HCT116 (cell line): ENCODE measurements around the gene CENPT. TPM values are rescaled to one million over a fixed set of nuclear protein-coding genes. Genes with fewer than 3 reads are reported as not detected.

Experiments
- ATAC-seq: fragments of 200-7000 bp; cut with Tn5 transposase; 2 replicates; pipeline ENCODE4 v1.9.1; 2020; ENCODE audit warnings: mild to moderate bottlenecking, moderate library complexity
- BruUV-seq: library from RNA; stranded (reverse); fragments of 400-500 nt; replicated peaks from 2 replicates; lab custom pipeline; 2021; lab: Mats Ljungman, UMichigan
- CTCF ChIA-PET: fragments of 300-600 bp; sonication (Branson Sonifier 250); formaldehyde crosslinking; loops from one replicate; lab custom pipeline; 2021; ENCODE audit warnings: antibody characterized with exemption; lab: Charles Lee
- POLR2A ChIA-PET: fragments of 300-600, 350-600 bp; sonication (Branson Sonifier 250); formaldehyde crosslinking; loops from one replicate; lab custom pipeline; 2021; ENCODE audit warnings: antibody characterized with exemption; lab: Charles Lee
- RAD21 ChIA-PET, 2 experiments: fragments of 300-600 bp; sonication (Branson Sonifier 250); formaldehyde crosslinking; loops; one replicate each; lab custom pipeline; 2023; ENCODE audit warnings: low total read pairs in 2 of 2; ENCODE audit not compliant: uncharacterized antibody in 2 of 2, unreplicated experiment in 2 of 2, low non-redundant PET in 1 of 2; lab: Charles Lee
- DNase-seq: peaks from one replicate; pipeline ENCODE4 v3.0.0-alpha.2; 2010; ENCODE audit warnings: low read depth, low spot score
- H2AFZ ChIP-seq: fragments of 200-600 bp; shearing (Covaris generic), sonication (generic); 2 replicates; pipeline ENCODE4 v1.6.1; 2017; ENCODE audit warnings: low read depth, mixed run types, mixed read lengths, antibody characterized with exemption, low read length; ENCODE audit not compliant: poor library complexity, severe bottlenecking
- H3K27ac ChIP-seq: 2 replicates; pipeline ENCODE4 v1.5.1; 2012; ENCODE audit warnings: low read depth, low read length
- H3K27me3 ChIP-seq: fragments of 200-600 bp; sonication (generic); 2 replicates; pipeline ENCODE4 v1.6.1; 2016; ENCODE audit warnings: mixed run types, low read length, mixed read lengths; ENCODE audit not compliant: insufficient read depth
- H3K36me3 ChIP-seq, 2 experiments: fragments of 200-500 bp in 1 of 2; fragments of 200-600 bp in 1 of 2; sonication (Bioruptor generic) in 1 of 2; sonication (generic) in 1 of 2; 2 replicates each; pipeline versions ENCODE4 v1.5.1 to v1.6.1; 2014 to 2016; ENCODE audit warnings: low read length in 2 of 2, inconsistent platforms in 1 of 2, mixed read lengths in 1 of 2, mixed run types in 1 of 2; ENCODE audit not compliant: insufficient read depth in 2 of 2, control insufficient read depth in 1 of 2
- H3K4me1 ChIP-seq, 2 experiments: fragments of 200-600 bp in 1 of 2; sonication (generic) in 1 of 2; 2 replicates each; pipeline versions ENCODE4 v1.5.1 to v1.6.1; 2012 to 2017; ENCODE audit warnings: low read length in 2 of 2, inconsistent platforms in 1 of 2, mild to moderate bottlenecking in 1 of 2, mixed read lengths in 1 of 2, mixed run types in 1 of 2, moderate library complexity in 1 of 2; ENCODE audit not compliant: insufficient read depth in 2 of 2, control insufficient read depth in 1 of 2
- H3K4me2 ChIP-seq: fragments of 200-600 bp; sonication (generic); 2 replicates; pipeline ENCODE4 v1.6.1; 2017; ENCODE audit warnings: mixed run types, low read length, mixed read lengths
- H3K4me3 ChIP-seq, 2 experiments: fragments of 200-600 bp in 1 of 2; sonication (generic) in 1 of 2; replicated peaks in 1 of 2; 2 replicates each; pipeline ENCODE4 v1.5.1; 2011 to 2016; ENCODE audit warnings: low read length in 2 of 2, control low read depth in 1 of 2, low read depth in 1 of 2, mild to moderate bottlenecking in 1 of 2, mixed read lengths in 1 of 2, mixed run types in 1 of 2
- H3K79me2 ChIP-seq: fragments of 200-600 bp; sonication (generic); 2 replicates; pipeline ENCODE4 v1.6.1; 2017; ENCODE audit warnings: mild to moderate bottlenecking, mixed run types, low read length, moderate library complexity, mixed read lengths; ENCODE audit not compliant: insufficient read depth
- H3K9ac ChIP-seq: fragments of 200-600 bp; sonication (generic); 2 replicates; pipeline ENCODE4 v1.6.1; 2016; ENCODE audit warnings: low read length, mixed read lengths
- H3K9me2 ChIP-seq: fragments of 200-600 bp; sonication (generic), shearing (Covaris generic); 2 replicates; pipeline ENCODE4 v1.6.1; 2017; ENCODE audit warnings: mixed run types, mild to moderate bottlenecking, moderate library complexity; ENCODE audit not compliant: insufficient read depth
- H3K9me3 ChIP-seq, 2 experiments: fragments of 200-500 bp in 1 of 2; fragments of 200-600 bp in 1 of 2; sonication (Bioruptor generic) in 1 of 2; sonication (generic) in 1 of 2; 2 replicates each; pipeline ENCODE4 v1.6.1; 2014 to 2017; ENCODE audit warnings: low read length in 2 of 2, mixed read lengths in 2 of 2, inconsistent platforms in 1 of 2, low read depth in 1 of 2, mild to moderate bottlenecking in 1 of 2, mixed run types in 1 of 2, moderate library complexity in 1 of 2; ENCODE audit not compliant: control insufficient read depth in 1 of 2, insufficient read depth in 1 of 2
- H4K20me1 ChIP-seq: fragments of 200-600 bp; sonication (generic), shearing (Covaris generic); 2 replicates; pipeline ENCODE4 v1.6.1; 2017; ENCODE audit warnings: mixed run types, mild to moderate bottlenecking, moderate library complexity; ENCODE audit not compliant: insufficient read depth
- CBX3 ChIP-seq: IDR thresholded peaks from 2 replicates; pipeline ENCODE4 v1.6.1; 2012; ENCODE audit warnings: low read depth
- CTCF ChIP-seq, 3 experiments: fragments of 200-600 bp in 1 of 3; sonication (generic) in 1 of 3; IDR thresholded peaks in 2 of 3; conservative IDR thresholded peaks in 1 of 3; 2 replicates each; pipeline ENCODE4 v1.5.1; 2012 to 2017; ENCODE audit warnings: low read depth in 2 of 3, low read length in 2 of 3, antibody characterized with exemption in 1 of 3, borderline replicate concordance in 1 of 3, control low read depth in 1 of 3, mild to moderate bottlenecking in 1 of 3, mixed read lengths in 1 of 3, mixed run types in 1 of 3, moderate library complexity in 1 of 3; ENCODE audit not compliant: insufficient read depth in 1 of 3
- ELF1 ChIP-seq: IDR thresholded peaks from 2 replicates; pipeline ENCODE4 v1.6.1; 2012; ENCODE audit warnings: low read depth, borderline replicate concordance
- FOSL1 ChIP-seq: IDR thresholded peaks from 2 replicates; pipeline ENCODE4 v1.6.1; 2012; ENCODE audit warnings: low read depth
- JUND ChIP-seq: IDR thresholded peaks from 2 replicates; pipeline ENCODE4 v1.6.1; 2012
- POLR2A ChIP-seq: IDR thresholded peaks from 2 replicates; pipeline ENCODE4 v1.7.0; 2011; ENCODE audit warnings: borderline replicate concordance; ENCODE audit not compliant: insufficient read depth, insufficient read length; ENCODE audit errors: extremely low read depth
- YY1 ChIP-seq: IDR thresholded peaks from 2 replicates; pipeline ENCODE4 v1.6.1; 2011; ENCODE audit warnings: low read length, low read depth, moderate library complexity, mild to moderate bottlenecking; ENCODE audit not compliant: insufficient replicate concordance; ENCODE audit errors: extremely low read depth
- intact Hi-C: fragments of 100-400 bp; cut with micrococcal nuclease; formaldehyde crosslinking; loops from 2 replicates; pipeline ENCODE4 v1.10.0; 2022
- total RNA-seq: library from RNA; stranded (reverse); gene quantifications from one replicate; pipeline ENCODE4 v1.2.1, GENCODE V29; 2021; ENCODE audit not compliant: unreplicated experiment
- TF ChIP-seq, protein P1 (sequence below): IDR thresholded peaks from 2 replicates; pipeline ENCODE4 v1.6.1; 2012
- TF ChIP-seq, protein P2 (sequence below): IDR thresholded peaks from 2 replicates; pipeline ENCODE4 v1.6.1; 2011; ENCODE audit warnings: mild to moderate bottlenecking, low read length, moderate library complexity; ENCODE audit not compliant: insufficient replicate concordance; ENCODE audit errors: extremely low read depth

Gene CENPT
- total RNA-seq, 1 experiment from 2014 or later = 40.5 TPM

- ChIA-PET CTCF (no interaction called here), POLR2A (no interaction called here)
These were observed 31.4 kb upstream of the CENPT start for GRCh38 chr16:67878846-67879245.

More at GRCh38 chr16:67878846-67879245, 31.4 kb upstream of the CENPT start:
- Histone ChIP-seq H3K4me3 (no peak overlapping the region), H3K9me2 (no peaks in the 10 kb centered on the region), H2AFZ (no peak overlapping the region), H3K9me3 (no peaks in the 10 kb centered on the region), H3K79me2 (peaks cover 29% of the 10 kb centered on the region), H3K27me3 (no peaks in the 10 kb centered on the region), H3K4me1 (peaks cover 7 to 9% of the 10 kb centered on the region in 2 experiments), H4K20me1 (peaks cover 1% of the 10 kb centered on the region; the same call in 1 of the 2 replicates), H3K9ac (no peak overlapping the region), H3K36me3 (peaks cover 46 to 68% of the 10 kb centered on the region in 2 experiments; a peak in 3 of 4 replicates), H3K4me2 (no peak overlapping the region), H3K27ac (no peak overlapping the region)
- no peak for DNase-seq
- intact Hi-C loops = no loop called here
- no peak for TF ChIP-seq JUND
- TF ChIP-seq YY1 = no peak
- TF ChIP-seq CTCF (IDR thresholded peaks at IDR 0.05 in 2 of 3, conservative IDR thresholded peaks at IDR 0.05 in 1 of 3; ENCODE audit: borderline replicate concordance in 1 of 3, insufficient read depth in 1 of 3, low read depth in 2 of 3, low read length in 2 of 3) = no peak
- TF ChIP-seq, protein P1, sequence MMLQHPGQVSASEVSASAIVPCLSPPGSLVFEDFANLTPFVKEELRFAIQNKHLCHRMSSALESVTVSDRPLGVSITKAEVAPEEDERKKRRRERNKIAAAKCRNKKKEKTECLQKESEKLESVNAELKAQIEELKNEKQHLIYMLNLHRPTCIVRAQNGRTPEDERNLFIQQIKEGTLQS = no peak
- TF ChIP-seq ELF1 = no peak
- TF ChIP-seq, protein P2, sequence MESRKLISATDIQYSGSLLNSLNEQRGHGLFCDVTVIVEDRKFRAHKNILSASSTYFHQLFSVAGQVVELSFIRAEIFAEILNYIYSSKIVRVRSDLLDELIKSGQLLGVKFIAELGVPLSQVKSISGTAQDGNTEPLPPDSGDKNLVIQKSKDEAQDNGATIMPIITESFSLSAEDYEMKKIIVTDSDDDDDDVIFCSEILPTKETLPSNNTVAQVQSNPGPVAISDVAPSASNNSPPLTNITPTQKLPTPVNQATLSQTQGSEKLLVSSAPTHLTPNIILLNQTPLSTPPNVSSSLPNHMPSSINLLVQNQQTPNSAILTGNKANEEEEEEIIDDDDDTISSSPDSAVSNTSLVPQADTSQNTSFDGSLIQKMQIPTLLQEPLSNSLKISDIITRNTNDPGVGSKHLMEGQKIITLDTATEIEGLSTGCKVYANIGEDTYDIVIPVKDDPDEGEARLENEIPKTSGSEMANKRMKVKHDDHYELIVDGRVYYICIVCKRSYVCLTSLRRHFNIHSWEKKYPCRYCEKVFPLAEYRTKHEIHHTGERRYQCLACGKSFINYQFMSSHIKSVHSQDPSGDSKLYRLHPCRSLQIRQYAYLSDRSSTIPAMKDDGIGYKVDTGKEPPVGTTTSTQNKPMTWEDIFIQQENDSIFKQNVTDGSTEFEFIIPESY = no peak
- no peak for TF ChIP-seq POLR2A
- TF ChIP-seq FOSL1 = no peak
- TF ChIP-seq CBX3 = no peak
- RAD21 ChIA-PET = no interaction called here
- no peak for ATAC-seq
- no TSS peak for BruUV-seq
